ENCODE data around the gene THTPA.

- TF ChIP-seq POLR2A (IDR thresholded peaks at IDR 0.05; ENCODE audit: low read length) (no peak), GATA1 (IDR thresholded peaks at IDR 0.05; ENCODE audit: low read depth, low read length) (no peak)
These were observed 17.3 kb upstream of the THTPA start for GRCh38 chr14:23538785-23539184.

All from erythroblast (primary cell).